ENCODE data around the gene NFE2L3. TPM values are rescaled to one million over a fixed set of nuclear protein-coding genes. Genes with fewer than 3 reads are reported as not detected.
A peak's percentile ranks its signal among the peaks of the same experiment; 100 is the strongest.
"Not testable (repeated sequence)": the region's sequence is repeated elsewhere in the genome, so short reads cannot be mapped to it uniquely, and the experiment has no call there.

NFE2L3 gene
- total RNA-seq, 2 donors from 2014 or later: 4.9 to 6.6 TPM

DNA sequence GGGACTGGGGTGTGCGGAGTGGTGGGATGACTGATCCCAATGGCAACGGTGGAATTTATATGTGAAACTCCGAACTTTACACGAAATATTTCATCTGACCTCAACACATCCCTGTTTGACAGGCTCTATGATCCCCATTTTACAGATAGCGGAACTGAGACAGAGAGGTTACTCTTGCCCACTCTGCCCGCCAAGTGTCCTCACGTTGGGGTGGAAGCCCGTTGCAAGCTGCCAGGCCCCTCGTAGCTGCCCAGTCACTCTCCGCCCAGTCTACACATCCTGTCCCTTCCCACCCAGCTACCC, 397 bp upstream of the NFE2L3 start:
- H3K9me3 ChIP-seq: no peaks in the 10 kb centered on the region
- 62 to 71% methylated on average over 10 of the region's 10 CpGs for WGBS, 2 donors
- no peak for TF ChIP-seq CTCF (IDR thresholded peaks at IDR 0.05)
- TF ChIP-seq POLR2A (IDR thresholded peaks at IDR 0.05): no peak
- H3K27me3 ChIP-seq: no peaks in the 10 kb centered on the region
- peak overlapping the region in 2 of 4 donors; percentile 14 to 41 for H3K27ac ChIP-seq
- ATAC-seq (no peak), DNase-seq (no peak)
- intact Hi-C loops (cut with DNase I): no loop called here
- H3K4me3 ChIP-seq: no peak overlapping the region
- no peaks in the 10 kb centered on the region for H3K36me3 ChIP-seq (replicated peaks in 1 of 2; ENCODE audit: insufficient read depth in 1 of 2, low read depth in 2 of 2)
- peaks cover 39% of the 10 kb centered on the region for H3K4me1 ChIP-seq

GRCh38 chr7:26152782-26153240, 813 bp downstream of the NFE2L3 start:
- H3K4me3 ChIP-seq: peak overlapping the region; percentile 5 to 44
- ATAC-seq: peak; percentile 26
- DNase-seq; H3K27ac ChIP-seq; H3K27me3 ChIP-seq; H3K36me3 ChIP-seq (replicated peaks in 1 of 2; ENCODE audit: insufficient read depth in 1 of 2, low read depth in 2 of 2); H3K9me3 ChIP-seq; intact Hi-C loops (cut with DNase I): not testable (repeated sequence)
- peaks cover 42% of the 10 kb centered on the region for H3K4me1 ChIP-seq
- 15 to 22% methylated on average over 12 to 43 of the region's 54 CpGs for WGBS, 2 donors

GRCh38 chr7:26153241-26153822, 1.3 kb downstream of the NFE2L3 start:
- peak overlapping the region in 1 of 2 donors; percentile 5 for H3K4me3 ChIP-seq
- ATAC-seq (no peak), DNase-seq (no peak)
- WGBS, 2 donors: 63 to 76% methylated on average over 18 of the region's 18 CpGs
- no peak overlapping the region for H3K27ac ChIP-seq
- TF ChIP-seq CTCF (IDR thresholded peaks at IDR 0.05) (no peak), POLR2A (IDR thresholded peaks at IDR 0.05) (no peak)
- intact Hi-C loops (cut with DNase I): no loop called here
- no peaks in the 10 kb centered on the region for H3K36me3 ChIP-seq (replicated peaks in 1 of 2; ENCODE audit: insufficient read depth in 1 of 2, low read depth in 2 of 2)
- H3K27me3 ChIP-seq: no peaks in the 10 kb centered on the region
- H3K9me3 ChIP-seq: no peaks in the 10 kb centered on the region
- peaks cover 42% of the 10 kb centered on the region for H3K4me1 ChIP-seq

GRCh38 chr7:26153823-26154783, 2.1 kb downstream of the NFE2L3 start:
- no peak for ATAC-seq
- Histone ChIP-seq H3K27me3 (no peaks in the 10 kb centered on the region), H3K4me1 (peaks cover 42% of the 10 kb centered on the region), H3K4me3 (no peak overlapping the region), H3K36me3 (replicated peaks in 1 of 2; ENCODE audit: insufficient read depth in 1 of 2, low read depth in 2 of 2) (no peaks in the 10 kb centered on the region), H3K9me3 (no peaks in the 10 kb centered on the region), H3K27ac (peak overlapping the region in 1 of 4 donors; percentile 23)
- TF ChIP-seq CTCF (IDR thresholded peaks at IDR 0.05): no peak
- 68 to 69% methylated on average over 14 to 15 of the region's 15 CpGs for WGBS, 2 donors
- intact Hi-C loops (cut with DNase I): no loop called here
- peak in 2 of 4 donors; percentile 43 to 53 for DNase-seq

DNA sequence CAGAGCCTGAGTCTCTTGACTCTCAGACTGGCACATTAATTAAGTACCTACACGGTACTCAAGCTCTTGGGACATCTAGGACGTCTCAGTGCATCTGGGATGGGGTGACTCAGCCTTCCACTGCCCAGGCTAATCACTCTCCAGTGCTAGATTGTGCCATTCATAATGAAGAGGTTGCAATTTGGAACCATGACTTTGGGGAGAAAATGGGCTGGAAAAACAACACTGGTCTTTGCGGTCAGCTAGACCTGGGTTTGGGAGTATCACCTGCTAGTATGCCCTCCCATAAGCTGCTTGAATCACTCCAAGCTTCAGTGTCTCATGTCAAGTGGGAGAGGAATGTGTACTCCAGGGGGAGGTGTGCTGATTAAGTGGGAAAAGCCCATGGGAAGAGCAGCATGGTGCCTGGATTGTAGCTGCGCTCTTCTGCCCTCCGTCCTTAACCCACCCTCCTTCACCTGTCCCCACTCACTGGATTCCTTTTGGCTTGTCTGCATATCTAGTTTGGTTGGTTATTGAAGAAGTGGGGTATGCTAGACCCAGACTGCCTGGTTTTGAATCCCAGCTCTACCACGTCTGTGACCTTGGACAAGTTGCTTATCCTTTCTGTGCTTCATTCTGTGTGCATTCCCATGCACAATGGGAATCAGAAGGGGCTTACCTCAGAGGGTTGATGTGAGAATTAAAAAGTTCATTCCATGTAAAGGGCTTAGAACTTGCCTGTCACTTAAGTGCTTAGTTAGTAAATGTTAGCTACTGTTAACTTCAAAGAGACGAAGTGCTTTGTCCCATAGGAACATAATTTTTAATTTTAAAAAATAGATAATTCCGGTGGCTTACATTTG, 3.8 kb downstream of the NFE2L3 start:
- Histone ChIP-seq H3K4me1 (peaks cover 42% of the 10 kb centered on the region), H3K27me3 (no peaks in the 10 kb centered on the region), H3K9me3 (no peaks in the 10 kb centered on the region), H3K27ac (peak overlapping the region in 3 of 4 donors; percentile 52 to 76 (median 71)), H3K36me3 (replicated peaks in 1 of 2; ENCODE audit: insufficient read depth in 1 of 2, low read depth in 2 of 2) (no peaks in the 10 kb centered on the region), H3K4me3 (no peak overlapping the region)
- WGBS, 2 donors: 54 to 66% methylated on average over 8 of the region's 8 CpGs
- TF ChIP-seq POLR2A (IDR thresholded peaks at IDR 0.05) (no peak), CTCF (IDR thresholded peaks at IDR 0.05) (no peak)
- intact Hi-C loops (cut with DNase I): no loop called here
- no peak for DNase-seq
- no peak for ATAC-seq

Data from body of pancreas (tissue), 4 donors.